ENCODE data around the gene NR1H3. TPM values are rescaled to one million over a fixed set of nuclear protein-coding genes. Genes with fewer than 3 reads are reported as not detected.
A peak's percentile ranks its signal among the peaks of the same experiment; 100 is the strongest.

NR1H3 gene
- polyA plus RNA-seq, 3 donors = 4.4 to 20.3 (median 9.3) TPM

DNA sequence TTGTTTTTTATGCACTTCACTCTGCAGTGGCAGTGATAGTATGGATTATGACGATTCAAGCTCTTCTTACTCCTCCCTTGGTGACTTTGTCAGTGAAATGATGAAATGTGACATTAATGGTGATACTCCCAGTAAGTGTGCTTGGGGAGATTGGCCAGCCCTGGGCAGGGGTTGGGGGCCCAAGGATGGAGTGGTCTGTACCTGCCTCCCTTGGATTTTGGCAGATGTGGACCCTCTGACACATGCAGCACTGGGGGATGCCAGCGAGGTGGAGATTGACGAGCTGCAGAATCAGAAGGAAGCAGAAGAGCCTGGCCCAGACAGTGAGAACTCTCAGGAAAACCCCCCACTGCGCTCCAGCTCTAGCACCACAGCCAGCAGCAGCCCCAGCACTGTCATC is 26.4 kb downstream of the NR1H3 start:
- Mint-ChIP-seq H3K36me3 (peaks cover 79 to 98% of the 10 kb centered on the region in 2 donors), H3K9me3 (peaks cover 0 to 1% (median 0%) of the 10 kb centered on the region in 7 donors), H3K4me1 (no peaks in the 10 kb centered on the region), H3K27ac (peak overlapping the region in 2 of 7 donors; percentile 12 to 16), H3K4me3 (no peak overlapping the region), H3K27me3 (ENCODE audit: low read depth in 3 of 3) (peaks cover 0 to 1% (median 0%) of the 10 kb centered on the region in 3 donors)
- H3K27me3 ChIP-seq (ENCODE audit: control insufficient read depth in 2 of 2, insufficient read depth in 2 of 2, low read length in 2 of 2) = no peaks in the 10 kb centered on the region
- no peak overlapping the region for H3K4me3 ChIP-seq (replicated peaks in 1 of 3; ENCODE audit: low read depth in 2 of 3, low read length in 3 of 3)
- H3K9ac ChIP-seq (ENCODE audit: insufficient read depth, low read length, poor library complexity, severe bottlenecking) = no peak overlapping the region
- H3K4me1 ChIP-seq (ENCODE audit: control insufficient read depth in 1 of 2, insufficient read depth in 2 of 2, low read length in 2 of 2) = no peaks in the 10 kb centered on the region
- 100% methylated on average over 1 of the region's 4 CpGs for WGBS (ENCODE audit: insufficient coverage)
- TF ChIP-seq, protein P1, sequence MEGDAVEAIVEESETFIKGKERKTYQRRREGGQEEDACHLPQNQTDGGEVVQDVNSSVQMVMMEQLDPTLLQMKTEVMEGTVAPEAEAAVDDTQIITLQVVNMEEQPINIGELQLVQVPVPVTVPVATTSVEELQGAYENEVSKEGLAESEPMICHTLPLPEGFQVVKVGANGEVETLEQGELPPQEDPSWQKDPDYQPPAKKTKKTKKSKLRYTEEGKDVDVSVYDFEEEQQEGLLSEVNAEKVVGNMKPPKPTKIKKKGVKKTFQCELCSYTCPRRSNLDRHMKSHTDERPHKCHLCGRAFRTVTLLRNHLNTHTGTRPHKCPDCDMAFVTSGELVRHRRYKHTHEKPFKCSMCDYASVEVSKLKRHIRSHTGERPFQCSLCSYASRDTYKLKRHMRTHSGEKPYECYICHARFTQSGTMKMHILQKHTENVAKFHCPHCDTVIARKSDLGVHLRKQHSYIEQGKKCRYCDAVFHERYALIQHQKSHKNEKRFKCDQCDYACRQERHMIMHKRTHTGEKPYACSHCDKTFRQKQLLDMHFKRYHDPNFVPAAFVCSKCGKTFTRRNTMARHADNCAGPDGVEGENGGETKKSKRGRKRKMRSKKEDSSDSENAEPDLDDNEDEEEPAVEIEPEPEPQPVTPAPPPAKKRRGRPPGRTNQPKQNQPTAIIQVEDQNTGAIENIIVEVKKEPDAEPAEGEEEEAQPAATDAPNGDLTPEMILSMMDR (IDR thresholded peaks at IDR 0.05) = no peak
- H4K20me1 ChIP-seq (ENCODE audit: insufficient read depth, low read length) = peaks cover 54% of the 10 kb centered on the region
- no peak overlapping the region for H3K27ac ChIP-seq (ENCODE audit: low read depth in 1 of 2, low read length in 2 of 2)
- peaks cover 91 to 97% of the 10 kb centered on the region in 2 donors for H3K36me3 ChIP-seq (replicated peaks in 1 of 2; ENCODE audit: control insufficient read depth in 1 of 2, insufficient read depth in 2 of 2, low read length in 2 of 2)
- no peak for DNase-seq
- no peak overlapping the region for H2AFZ ChIP-seq (ENCODE audit: insufficient read depth, low read depth, low read length, poor library complexity, severe bottlenecking)
- intact Hi-C loops (cut with micrococcal nuclease) = no loop called here
- H3K4me2 ChIP-seq (replicated peaks; ENCODE audit: extremely low read depth, low read length, poor library complexity, severe bottlenecking) = no peak overlapping the region
- H3K79me2 ChIP-seq (ENCODE audit: insufficient read depth, low read length) = no peaks in the 10 kb centered on the region
- no peaks in the 10 kb centered on the region for H3K9me3 ChIP-seq (replicated peaks in 1 of 2; ENCODE audit: control insufficient read depth in 1 of 2, insufficient read depth in 1 of 2, low read length in 2 of 2)

DNA sequence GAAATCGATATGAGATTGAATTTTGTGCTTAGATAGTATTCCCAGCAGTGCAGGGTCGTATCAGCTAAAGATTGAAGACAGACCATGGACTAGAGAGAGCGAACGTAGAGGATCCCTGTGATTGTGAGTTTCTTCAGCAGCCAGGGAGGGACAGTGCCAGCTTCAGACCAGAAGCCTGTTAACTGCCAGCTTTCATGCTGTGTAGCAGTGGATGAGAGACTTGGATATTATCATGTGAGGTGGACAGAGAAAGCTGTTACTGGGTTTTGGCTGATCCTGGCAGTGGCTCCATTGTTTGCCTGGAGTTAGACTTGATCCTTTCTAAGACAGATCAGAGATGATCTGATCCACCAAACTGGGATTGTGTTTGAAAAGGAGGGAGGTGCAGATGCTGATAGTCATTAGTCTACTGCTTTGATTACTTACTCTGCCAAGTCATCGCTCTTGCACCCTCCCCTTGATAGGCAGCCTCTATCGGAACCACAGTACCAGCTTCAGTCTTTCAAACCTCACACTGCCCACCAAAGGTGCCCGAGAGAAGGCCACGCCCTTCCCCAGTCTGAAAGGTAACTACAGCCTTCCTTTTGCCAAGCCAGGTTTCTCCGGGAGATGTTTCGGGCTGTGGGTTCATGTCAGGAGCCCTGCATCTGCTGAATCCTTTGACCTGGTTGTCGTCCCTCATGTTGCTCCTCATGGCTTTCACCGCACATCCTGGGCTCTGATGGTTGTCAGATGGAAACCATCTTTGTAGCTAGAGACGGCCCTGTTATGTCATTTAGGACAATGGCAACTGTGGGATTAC is 28.4 kb downstream of the NR1H3 start:
- no peaks in the 10 kb centered on the region for H3K27me3 ChIP-seq (ENCODE audit: control insufficient read depth in 2 of 2, insufficient read depth in 2 of 2, low read length in 2 of 2)
- Mint-ChIP-seq H3K36me3 (peaks cover 84 to 98% of the 10 kb centered on the region in 2 donors), H3K4me1 (no peaks in the 10 kb centered on the region), H3K9me3 (peaks cover 0 to 1% (median 0%) of the 10 kb centered on the region in 7 donors), H3K4me3 (no peak overlapping the region), H3K27ac (peak overlapping the region in 3 of 7 donors; percentile 20 to 62 (median 27)), H3K27me3 (ENCODE audit: low read depth in 3 of 3) (peaks cover 0 to 1% (median 0%) of the 10 kb centered on the region in 3 donors)
- no peaks in the 10 kb centered on the region for H3K9me3 ChIP-seq (replicated peaks in 1 of 2; ENCODE audit: control insufficient read depth in 1 of 2, insufficient read depth in 1 of 2, low read length in 2 of 2)
- TF ChIP-seq, protein P1 (IDR thresholded peaks at IDR 0.05) = no peak
- peak overlapping the region in 1 of 2 donors; percentile 8 for H3K27ac ChIP-seq (ENCODE audit: low read depth in 1 of 2, low read length in 2 of 2)
- H3K9ac ChIP-seq (ENCODE audit: insufficient read depth, low read length, poor library complexity, severe bottlenecking) = no peak overlapping the region
- DNase-seq = no peak
- peaks cover 65% of the 10 kb centered on the region for H4K20me1 ChIP-seq (ENCODE audit: insufficient read depth, low read length)
- H3K4me3 ChIP-seq (replicated peaks in 1 of 3; ENCODE audit: low read depth in 2 of 3, low read length in 3 of 3) = no peak overlapping the region
- H3K4me1 ChIP-seq (ENCODE audit: control insufficient read depth in 1 of 2, insufficient read depth in 2 of 2, low read length in 2 of 2) = no peaks in the 10 kb centered on the region
- intact Hi-C loops (cut with micrococcal nuclease) = no loop called here
- no peaks in the 10 kb centered on the region for H3K79me2 ChIP-seq (ENCODE audit: insufficient read depth, low read length)
- H3K36me3 ChIP-seq (replicated peaks in 1 of 2; ENCODE audit: control insufficient read depth in 1 of 2, insufficient read depth in 2 of 2, low read length in 2 of 2) = peaks cover 94 to 98% of the 10 kb centered on the region in 2 donors
- H3K4me2 ChIP-seq (replicated peaks; ENCODE audit: extremely low read depth, low read length, poor library complexity, severe bottlenecking) = no peak overlapping the region
- H2AFZ ChIP-seq (ENCODE audit: insufficient read depth, low read depth, low read length, poor library complexity, severe bottlenecking) = no peak overlapping the region
- 94% methylated on average over 13 of the region's 13 CpGs for WGBS (ENCODE audit: insufficient coverage)

All from CD14-positive monocyte (primary cell).